Stimulated activated CD4-positive, alpha-beta T cell treated with anti-CD3 and anti-CD28 coated beads, TNF-alpha, amount 100 ng/mL, for 48 hours (primary cell): ENCODE measurements around the gene CCDC120.

Experiments
- DNase-seq, 3 donors: peaks; one replicate each; pipeline ENCODE4 v3.0.0-alpha.2; 2020; ENCODE audit warnings: low read depth in 3 of 3

The CCDC120 gene

DNA sequence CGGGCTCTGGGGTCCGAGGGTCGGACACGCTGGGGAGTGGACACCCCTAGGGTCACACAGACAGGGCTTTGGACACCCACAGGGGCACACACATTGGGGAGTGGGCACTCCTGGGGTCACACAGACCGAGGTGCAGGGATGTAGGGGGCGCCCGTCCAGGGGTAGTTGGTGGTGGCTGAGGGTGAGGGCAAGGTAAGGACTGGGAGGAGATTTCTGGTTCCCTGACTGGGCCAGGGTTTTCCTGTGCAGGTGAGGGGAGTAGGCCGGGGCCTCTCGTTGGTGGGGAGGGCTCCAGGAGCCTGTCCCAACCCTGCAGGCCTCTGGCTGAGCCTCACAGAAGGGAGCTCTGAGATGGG lies 42.8 kb downstream of the CCDC120 start:
- no peak for DNase-seq

DNA sequence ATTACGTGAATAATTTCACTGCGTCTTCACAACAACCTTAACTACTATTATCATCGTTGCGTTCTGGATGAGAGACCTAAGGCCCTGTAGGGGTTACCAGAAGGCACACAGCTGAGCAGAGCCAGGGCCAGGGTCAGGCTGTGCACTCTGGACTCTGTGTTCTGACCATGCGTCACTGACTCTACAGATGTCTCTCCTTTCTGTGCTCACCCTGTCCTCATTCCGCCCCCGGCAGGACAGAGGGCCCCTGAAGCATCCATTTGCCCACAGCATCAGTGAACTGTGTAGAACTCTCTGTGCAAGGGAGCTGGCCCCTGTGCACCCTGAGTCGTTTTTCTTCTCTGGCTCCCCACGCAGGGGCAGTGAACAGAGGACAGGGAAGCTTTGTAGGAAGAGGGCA lies 43.4 kb downstream of the CCDC120 start:
- no peak for DNase-seq

DNA sequence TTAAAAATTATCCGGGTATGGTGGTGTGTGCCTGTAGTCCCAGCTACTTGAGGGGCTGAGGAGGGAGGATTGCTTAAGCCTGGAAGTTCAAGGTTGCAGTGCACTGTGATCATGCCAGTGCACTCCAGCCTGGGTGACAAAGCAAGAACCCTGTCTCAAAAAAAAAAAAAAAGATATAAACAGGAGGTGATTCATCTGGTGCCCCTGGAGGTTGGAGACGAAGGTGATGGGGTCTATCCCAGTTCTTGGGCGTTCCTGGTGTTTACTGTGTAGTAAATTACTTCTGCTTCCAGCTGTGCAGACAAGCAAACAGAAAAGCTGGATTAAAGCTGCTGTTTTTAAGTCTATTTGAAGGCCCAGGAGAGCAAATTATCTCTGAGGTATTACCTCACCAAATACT lies 44.8 kb downstream of the CCDC120 start:
- DNase-seq: no peak

DNA sequence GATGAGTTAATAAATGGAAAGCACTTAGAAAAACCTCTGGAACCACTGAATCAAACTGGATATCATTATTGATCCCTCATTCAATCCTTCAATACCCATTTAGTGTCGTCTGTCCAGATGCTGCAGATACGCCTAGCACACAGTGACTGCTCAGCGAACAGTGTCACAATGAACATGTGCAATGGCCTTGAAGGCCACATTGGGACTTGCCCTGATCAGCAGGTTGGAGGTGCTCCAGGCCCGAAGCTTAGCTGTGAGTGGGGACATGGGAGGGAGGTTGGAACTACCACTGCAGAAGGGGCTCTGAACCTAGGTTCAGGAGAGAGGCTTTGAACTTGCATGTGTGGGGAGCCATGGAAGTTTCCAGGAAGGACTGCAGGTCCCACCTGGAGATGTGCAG lies 47.5 kb downstream of the CCDC120 start:
- no peak for DNase-seq

DNA sequence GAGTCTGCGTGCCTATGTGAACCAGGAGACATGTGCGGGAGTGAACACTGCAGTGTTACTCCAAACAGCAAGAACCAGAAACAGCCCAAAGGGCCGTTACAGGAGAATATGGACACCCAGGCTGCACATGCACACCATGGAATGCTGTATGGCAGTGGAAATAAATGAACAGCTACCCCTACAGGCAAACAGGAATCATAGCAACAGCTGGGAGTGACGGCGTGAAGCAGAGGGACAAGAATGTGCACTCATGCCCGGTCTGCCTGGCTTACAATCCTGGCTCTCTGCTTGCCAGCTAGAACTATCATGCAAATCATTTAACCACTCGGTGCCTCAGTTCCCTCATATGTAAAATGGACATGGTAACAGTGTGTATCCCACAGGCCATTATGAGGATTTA lies 48.1 kb downstream of the CCDC120 start:
- DNase-seq: no peak

DNA sequence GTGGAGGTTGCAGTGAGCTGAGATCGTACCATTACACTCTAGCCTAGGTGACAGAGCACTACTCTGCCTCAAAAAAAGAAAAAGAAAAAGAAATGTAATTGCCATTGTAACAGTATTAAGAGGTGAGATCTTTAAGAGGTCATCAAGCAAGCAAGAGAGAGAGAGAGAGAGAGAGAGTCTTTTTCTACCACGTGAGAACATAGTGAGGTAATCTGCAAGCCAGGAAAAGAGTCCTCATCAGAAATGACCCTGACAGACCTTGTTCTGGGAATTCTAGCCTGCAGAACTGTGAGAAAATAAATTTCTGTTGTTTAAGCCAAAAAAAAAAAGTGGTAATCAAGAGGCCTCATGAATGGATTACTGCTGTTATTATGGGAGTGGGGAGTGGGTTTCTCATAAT lies 49.8 kb downstream of the CCDC120 start:
- no peak for DNase-seq

DNA sequence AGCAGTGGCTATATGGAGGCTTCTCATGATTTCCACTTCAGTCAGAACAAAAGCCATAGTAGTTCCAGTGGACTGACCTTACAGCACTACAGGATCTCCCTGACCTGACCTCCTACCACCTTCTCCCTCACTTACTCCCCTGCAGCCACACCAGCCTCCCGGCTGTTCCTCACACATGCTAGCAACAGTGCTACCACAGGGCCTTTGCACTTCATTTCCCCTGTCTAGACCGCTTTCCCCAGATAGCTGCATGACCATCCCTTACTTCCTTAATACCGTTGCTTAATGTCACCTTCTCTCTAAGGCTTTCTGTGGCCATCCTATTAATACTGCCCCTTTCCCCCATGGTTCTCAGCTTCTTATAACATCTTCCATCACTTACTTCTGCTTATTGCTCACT lies 51.6 kb downstream of the CCDC120 start:
- no peak for DNase-seq

DNA sequence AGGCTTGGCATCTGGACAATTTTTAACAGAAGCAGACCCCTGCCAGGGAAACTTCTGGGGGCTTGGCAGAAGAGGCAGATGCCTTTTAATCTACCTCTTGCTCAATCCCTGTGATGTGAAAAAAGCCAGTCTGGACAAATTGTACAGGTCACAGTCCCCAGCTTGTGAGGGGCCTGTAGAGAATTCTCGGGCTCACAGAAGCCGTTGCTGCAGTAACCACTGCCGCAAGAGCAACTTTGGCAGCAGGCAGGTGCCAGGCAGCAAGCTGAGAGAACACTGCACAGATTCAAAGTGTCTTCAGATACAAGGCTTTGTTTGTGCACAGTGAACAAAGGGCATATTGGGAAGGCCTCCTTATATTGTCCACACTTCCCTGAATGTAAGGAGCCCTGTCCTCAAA lies 53.0 kb downstream of the CCDC120 start:
- no peak for DNase-seq

DNA sequence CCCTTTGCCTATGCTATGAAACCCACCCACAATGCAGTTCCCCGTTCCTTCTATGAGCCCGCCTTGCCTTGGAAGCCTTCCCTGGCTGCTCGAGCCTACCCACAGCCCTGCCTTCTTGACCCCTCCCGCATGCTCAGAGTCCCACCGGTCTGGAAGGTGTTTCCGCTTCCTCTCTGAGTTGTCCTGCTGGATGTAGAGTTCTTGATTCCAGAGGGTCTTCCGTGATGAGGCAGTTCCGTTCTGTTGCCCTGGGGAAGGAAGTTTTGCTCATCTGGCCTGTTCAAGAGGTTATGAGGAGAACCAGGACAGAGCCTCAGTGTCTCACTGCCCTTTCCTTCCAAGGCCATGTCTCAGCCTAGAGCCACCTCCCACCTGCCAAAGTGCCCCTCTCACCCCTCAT lies 57.3 kb downstream of the CCDC120 start:
- DNase-seq: no peak

DNA sequence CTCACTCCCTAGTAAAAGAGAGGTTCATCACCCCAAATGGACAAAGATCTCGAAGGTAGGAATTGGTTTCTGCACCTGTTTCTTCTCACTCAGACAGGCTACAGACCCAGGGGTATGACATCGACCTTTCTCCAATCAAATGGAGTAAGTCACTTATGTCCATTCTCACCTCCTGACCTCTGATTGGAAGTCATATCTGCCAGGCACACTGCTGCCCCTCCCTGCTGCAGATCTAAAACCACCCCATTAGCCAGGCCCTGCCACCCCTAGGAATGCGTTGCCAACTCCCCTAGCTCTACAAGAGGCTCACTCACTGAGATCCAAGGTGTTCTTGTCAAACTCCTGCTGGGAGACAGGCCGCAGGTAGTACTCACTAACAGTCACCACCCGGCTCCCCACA lies 57.9 kb downstream of the CCDC120 start:
- DNase-seq: no peak

DNA sequence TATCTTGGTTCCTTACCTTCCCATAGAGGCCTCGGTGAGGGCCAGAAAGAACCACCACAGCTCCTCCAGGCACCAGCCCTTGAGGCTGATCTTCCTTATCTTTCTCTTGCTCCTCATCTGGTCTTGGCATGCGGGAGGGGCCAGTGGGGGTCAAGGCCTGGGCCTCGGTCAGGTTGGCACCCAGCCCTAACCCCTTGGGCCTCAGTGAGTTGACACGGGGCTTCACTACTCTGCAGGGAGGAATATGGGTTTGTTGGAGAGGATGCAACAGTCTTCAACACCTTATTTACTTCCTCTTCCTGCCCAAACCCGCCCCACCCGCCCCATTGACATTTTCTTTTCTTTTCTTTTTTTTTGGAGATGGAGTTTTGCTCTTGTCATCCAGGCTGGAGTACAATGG lies 58.8 kb downstream of the CCDC120 start:
- DNase-seq: no peak
